Left lung (tissue), 10 donors: Measurements from ENCODE around the gene RAB11FIP4. TPM values are rescaled to one million over a fixed set of nuclear protein-coding genes. Genes with fewer than 3 reads are reported as not detected.

Experiments
- ATAC-seq: fragments of 200-7000 bp; cut with Tn5 transposase; one replicate; pipeline ENCODE4 v1.9.1; 2020; ENCODE audit warnings: moderate library complexity
- DNase-seq, 4 donors: peaks; one replicate each; pipeline ENCODE4 v3.0.0-alpha.2; 2013 to 2020
- H3K27ac ChIP-seq, 2 donors: fragments of 200-600 bp; sonication (generic) in 1 of 2; one replicate each; pipeline versions ENCODE4 v1.5.0 to v1.8.0; 2020 to 2021
- H3K27me3 ChIP-seq, 2 donors: fragments of 200-600 bp; sonication (generic) in 1 of 2; one replicate each; pipeline versions ENCODE4 v1.5.0 to v1.8.0; 2020 to 2021
- H3K36me3 ChIP-seq, 2 donors: fragments of 200-600 bp; sonication (generic) in 1 of 2; one replicate each; pipeline versions ENCODE4 v1.5.0 to v1.8.0; 2020 to 2021
- H3K4me1 ChIP-seq, 2 donors: fragments of 200-600 bp; one replicate each; pipeline ENCODE4 v1.8.0; 2021
- H3K4me3 ChIP-seq, 2 donors: fragments of 200-600 bp; sonication (generic) in 1 of 2; one replicate each; pipeline versions ENCODE4 v1.5.0 to v1.8.0; 2020 to 2021; ENCODE audit warnings: mild to moderate bottlenecking in 1 of 2
- H3K9me3 ChIP-seq, 2 donors: fragments of 200-600 bp; sonication (generic) in 1 of 2; one replicate each; pipeline versions ENCODE4 v1.5.0 to v1.8.0; 2020 to 2021
- CTCF ChIP-seq, 2 donors: fragments of 200-600 bp; sonication (generic) in 1 of 2; IDR thresholded peaks; one replicate each; pipeline versions ENCODE4 v1.5.0 to v1.8.0; 2021; ENCODE audit warnings: antibody characterized with exemption in 2 of 2
- intact Hi-C, 2 donors: fragments of 100-400 bp; cut with DNase I; formaldehyde crosslinking; loops; one replicate each; pipeline versions ENCODE4 v1.11.2 to v1.14.2; 2022
- polyA plus RNA-seq, 6 donors: library from polyadenylated mRNA; unstranded; fragments of 120-200 nt; gene quantifications; one replicate each; pipeline ENCODE4 v1.2.1, GENCODE V29; 2013; ENCODE audit not compliant: insufficient read length in 6 of 6
- total RNA-seq, 2 donors: library from RNA; stranded (reverse); fragmentation: NEBNext Ultra II Directional; extraction: Animal tissue kit (Norgen Biotek cat#: 25700); gene quantifications; one replicate each; pipeline ENCODE4 v1.2.1, GENCODE V29; 2021
- donor health status: DM: no; HTN: yes; CAD: no.
- donor health status: DM: no; HTN: no; CAD: no.

The RAB11FIP4 gene
- total and polyA plus RNA-seq, 8 donors: 7.2 to 19.9 (median 8.2) TPM

GRCh38 chr17:31452101-31452500 is 60.6 kb downstream of the RAB11FIP4 start:
- Histone ChIP-seq H3K9me3 (no peaks in the 10 kb centered on the region), H3K27me3 (no peaks in the 10 kb centered on the region)
- intact Hi-C loops: no loop called here

GRCh38 chr17:31452561-31453110 is 61.2 kb downstream of the RAB11FIP4 start:
- Histone ChIP-seq H3K4me1 (peaks cover 0 to 6% of the 10 kb centered on the region in 2 donors), H3K4me3 (no peak overlapping the region), H3K27me3 (no peaks in the 10 kb centered on the region), H3K27ac (no peak overlapping the region), H3K36me3 (no peaks in the 10 kb centered on the region), H3K9me3 (no peaks in the 10 kb centered on the region)
- DNase-seq (no peak), ATAC-seq (no peak)
- intact Hi-C loops: no loop called here
- no peak for TF ChIP-seq CTCF (IDR thresholded peaks at IDR 0.05)

More at GRCh38 chr17:31452101-31452500, 60.6 kb downstream of the RAB11FIP4 start:
- no peaks in the 10 kb centered on the region for H3K36me3 ChIP-seq
- no peak overlapping the region for H3K4me3 ChIP-seq
- TF ChIP-seq CTCF (IDR thresholded peaks at IDR 0.05): no peak
- peaks cover 0 to 6% of the 10 kb centered on the region in 2 donors for H3K4me1 ChIP-seq
- H3K27ac ChIP-seq: no peak overlapping the region
- DNase-seq (no peak), ATAC-seq (no peak)

GRCh38 chr17:31453896-31454295 is 62.4 kb downstream of the RAB11FIP4 start:
- no peak for ATAC-seq
- no peak overlapping the region for H3K4me3 ChIP-seq
- intact Hi-C loops: no loop called here

GRCh38 chr17:31456814-31457213 is 65.3 kb downstream of the RAB11FIP4 start:
- no peaks in the 10 kb centered on the region for H3K27me3 ChIP-seq
- no peak for TF ChIP-seq CTCF (IDR thresholded peaks at IDR 0.05)

More at GRCh38 chr17:31453896-31454295, 62.4 kb downstream of the RAB11FIP4 start:
- Histone ChIP-seq H3K27ac (no peak overlapping the region), H3K9me3 (no peaks in the 10 kb centered on the region), H3K27me3 (no peaks in the 10 kb centered on the region), H3K36me3 (no peaks in the 10 kb centered on the region), H3K4me1 (peaks cover 0 to 6% of the 10 kb centered on the region in 2 donors)
- DNase-seq: no peak
- TF ChIP-seq CTCF (IDR thresholded peaks at IDR 0.05): no peak

GRCh38 chr17:31457391-31458234 is 66.1 kb downstream of the RAB11FIP4 start:
- ATAC-seq: no peak

More at GRCh38 chr17:31456814-31457213, 65.3 kb downstream of the RAB11FIP4 start:
- intact Hi-C loops: no loop called here
- no peak for ATAC-seq
- Histone ChIP-seq H3K4me3 (no peak overlapping the region), H3K9me3 (no peaks in the 10 kb centered on the region), H3K27ac (no peak overlapping the region), H3K36me3 (no peaks in the 10 kb centered on the region), H3K4me1 (no peaks in the 10 kb centered on the region)
- no peak for DNase-seq

More at GRCh38 chr17:31457391-31458234, 66.1 kb downstream of the RAB11FIP4 start:
- Histone ChIP-seq H3K4me1 (no peaks in the 10 kb centered on the region), H3K27ac (no peak overlapping the region), H3K36me3 (no peaks in the 10 kb centered on the region), H3K27me3 (no peaks in the 10 kb centered on the region), H3K9me3 (no peaks in the 10 kb centered on the region), H3K4me3 (no peak overlapping the region)
- intact Hi-C loops: no loop called here
- DNase-seq: no peak
- TF ChIP-seq CTCF (IDR thresholded peaks at IDR 0.05): no peak
